Measurements from ENCODE around the gene PPP1R15B. TPM values are rescaled to one million over a fixed set of nuclear protein-coding genes. Genes with fewer than 3 reads are reported as not detected.

PPP1R15B gene
- total and polyA plus RNA-seq, 4 donors, result 6.8 to 59.9 (median 26.5) TPM

DNA sequence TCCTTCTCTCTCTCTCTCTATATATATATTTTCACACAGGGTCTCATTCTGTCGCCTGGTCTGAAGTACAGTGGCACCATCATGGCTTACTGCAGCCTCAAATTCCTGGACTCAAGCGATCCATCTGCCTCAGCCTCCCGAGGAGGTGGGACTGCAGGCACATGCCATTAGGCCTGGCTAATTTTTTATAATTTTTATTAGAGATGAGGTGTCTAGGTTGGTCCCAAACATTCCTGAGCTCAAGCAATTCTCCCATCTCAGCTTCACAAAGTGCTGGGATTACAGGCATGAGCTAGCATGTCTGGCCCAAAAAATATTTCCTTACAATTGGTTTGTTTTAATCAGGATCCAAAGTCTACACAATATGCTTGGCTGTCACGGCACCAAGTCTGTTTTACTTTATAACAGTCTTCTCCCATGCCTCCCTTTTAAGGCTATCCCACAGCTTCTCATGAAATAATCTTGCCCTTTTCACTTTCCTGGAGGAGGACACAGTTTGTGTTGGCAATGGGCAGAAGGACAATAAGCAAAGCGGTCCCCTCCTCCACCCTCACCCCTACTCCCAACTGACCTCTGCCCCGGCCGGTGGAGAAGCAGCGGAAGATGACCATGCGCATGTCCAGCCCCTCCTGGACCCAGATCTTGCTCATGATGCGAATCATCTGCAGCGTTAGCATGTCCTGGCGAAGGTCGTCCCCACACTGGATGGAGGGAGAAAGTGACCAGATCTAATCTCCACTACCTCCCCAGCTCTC is 28.2 kb upstream of the PPP1R15B start:
- intact Hi-C loops (cut with DNase I), result no loop called here
- Histone ChIP-seq H3K36me3 (ENCODE audit: control insufficient read depth in 1 of 2, insufficient read depth in 2 of 2, low read length in 1 of 2) (no peaks in the 10 kb centered on the region), H3K27ac (ENCODE audit: low read depth in 1 of 2, low read length in 2 of 2) (peak overlapping the region; percentile 74 to 90), H3K4me3 (ENCODE audit: low read length in 2 of 2) (no peak overlapping the region), H3K27me3 (ENCODE audit: control insufficient read depth in 1 of 2, insufficient read depth in 2 of 2, low read length in 1 of 2) (no peaks in the 10 kb centered on the region), H3K9me3 (ENCODE audit: control insufficient read depth, low read length) (no peaks in the 10 kb centered on the region), H3K4me1 (ENCODE audit: control insufficient read depth in 1 of 2, insufficient read depth in 2 of 2, low read length in 2 of 2) (peaks cover 0 to 8% of the 10 kb centered on the region in 2 donors)
- DNase-seq, result no peak
- peak; percentile 29 for ATAC-seq (ENCODE audit: low FRiP score)
- 2 to 6% methylated on average over 13 of the region's 13 CpGs for WGBS, 2 donors

- peak; percentile 75 for DNase-seq
- Histone ChIP-seq H3K27ac (ENCODE audit: low read depth in 1 of 2, low read length in 2 of 2) (peak overlapping the region; percentile 74 to 94), H3K27me3 (ENCODE audit: control insufficient read depth in 1 of 2, insufficient read depth in 2 of 2, low read length in 1 of 2) (no peaks in the 10 kb centered on the region), H3K4me1 (ENCODE audit: control insufficient read depth in 1 of 2, insufficient read depth in 2 of 2, low read length in 2 of 2) (peaks cover 0 to 8% of the 10 kb centered on the region in 2 donors), H3K36me3 (ENCODE audit: control insufficient read depth in 1 of 2, insufficient read depth in 2 of 2, low read length in 1 of 2) (peaks cover 0 to 3% of the 10 kb centered on the region in 2 donors), H3K4me3 (ENCODE audit: low read length in 2 of 2) (no peak overlapping the region), H3K9me3 (ENCODE audit: control insufficient read depth, low read length) (no peaks in the 10 kb centered on the region)
- WGBS, 2 donors, result 5 to 11% methylated on average over 7 of the region's 7 CpGs
- intact Hi-C loops (cut with DNase I), result no loop called here
- ATAC-seq (ENCODE audit: low FRiP score), result peak; percentile 75
These were observed 27.0 kb upstream of the PPP1R15B start for GRCh38 chr1:204438628-204439027.

DNA sequence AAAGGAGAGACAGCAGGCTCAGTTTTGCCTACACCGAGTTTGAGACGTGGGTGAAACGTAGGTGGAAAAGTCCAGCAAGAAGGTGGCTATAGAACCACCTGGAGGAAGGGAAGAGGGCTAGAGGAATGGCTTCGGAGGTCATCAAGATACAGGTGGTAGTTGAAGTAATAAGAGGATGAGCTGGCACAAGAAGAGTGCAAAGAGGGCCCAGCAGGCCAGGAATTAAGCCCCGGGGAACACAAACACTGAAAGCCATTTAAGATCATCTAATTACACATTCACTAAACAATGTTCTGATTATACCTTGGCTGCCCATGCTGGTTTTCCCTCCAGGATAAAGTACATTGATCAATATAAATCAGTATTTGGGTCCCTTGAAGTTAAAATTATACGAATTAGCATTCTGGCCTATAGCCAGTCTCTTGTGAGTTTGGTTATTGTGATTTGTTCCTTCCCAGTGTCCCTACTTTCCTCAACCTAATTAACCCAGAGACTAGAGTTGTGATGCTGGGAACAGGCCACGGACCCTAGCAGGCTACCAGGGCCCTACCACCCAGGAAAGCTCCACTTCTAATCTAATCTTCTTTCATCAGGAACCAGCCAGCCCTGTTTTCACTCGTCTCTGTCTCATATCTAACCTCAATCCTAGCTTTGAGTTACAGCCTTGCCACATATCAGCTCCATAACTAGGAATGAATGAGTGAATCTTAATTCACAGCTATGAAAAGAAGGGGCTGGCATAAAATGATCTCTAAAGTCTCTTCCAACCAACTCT is 26.4 kb upstream of the PPP1R15B start:
- Histone ChIP-seq H3K36me3 (ENCODE audit: control insufficient read depth in 1 of 2, insufficient read depth in 2 of 2, low read length in 1 of 2) (peaks cover 0 to 4% of the 10 kb centered on the region in 2 donors), H3K4me1 (ENCODE audit: control insufficient read depth in 1 of 2, insufficient read depth in 2 of 2, low read length in 2 of 2) (peaks cover 0 to 8% of the 10 kb centered on the region in 2 donors), H3K27ac (ENCODE audit: low read depth in 1 of 2, low read length in 2 of 2) (peak overlapping the region; percentile 51 to 71), H3K27me3 (ENCODE audit: control insufficient read depth in 1 of 2, insufficient read depth in 2 of 2, low read length in 1 of 2) (no peaks in the 10 kb centered on the region), H3K4me3 (ENCODE audit: low read length in 2 of 2) (no peak overlapping the region), H3K9me3 (ENCODE audit: control insufficient read depth, low read length) (no peaks in the 10 kb centered on the region)
- ATAC-seq (ENCODE audit: low FRiP score) (no peak), DNase-seq (no peak)
- intact Hi-C loops (cut with DNase I), result no loop called here
- 55 to 58% methylated on average over 8 of the region's 8 CpGs for WGBS, 2 donors

GRCh38 chr1:204435872-204436271 is 24.3 kb upstream of the PPP1R15B start:
- WGBS, 2 donors, result 73 to 79% methylated on average over 3 of the region's 3 CpGs
- Histone ChIP-seq H3K27ac (ENCODE audit: low read depth in 1 of 2, low read length in 2 of 2) (peak overlapping the region in 1 of 2 donors; percentile 45), H3K27me3 (ENCODE audit: control insufficient read depth in 1 of 2, insufficient read depth in 2 of 2, low read length in 1 of 2) (no peaks in the 10 kb centered on the region), H3K9me3 (ENCODE audit: control insufficient read depth, low read length) (no peaks in the 10 kb centered on the region), H3K4me1 (ENCODE audit: control insufficient read depth in 1 of 2, insufficient read depth in 2 of 2, low read length in 2 of 2) (peaks cover 0 to 8% of the 10 kb centered on the region in 2 donors), H3K4me3 (ENCODE audit: low read length in 2 of 2) (no peak overlapping the region), H3K36me3 (ENCODE audit: control insufficient read depth in 1 of 2, insufficient read depth in 2 of 2, low read length in 1 of 2) (peaks cover 4% of the 10 kb centered on the region in 2 donors)
- ATAC-seq (ENCODE audit: low FRiP score) (no peak), DNase-seq (no peak)
- intact Hi-C loops (cut with DNase I), result no loop called here

- WGBS, 2 donors, result 56 to 62% methylated on average over 4 of the region's 4 CpGs
- no peaks in the 10 kb centered on the region for H3K27me3 ChIP-seq (ENCODE audit: control insufficient read depth in 1 of 2, insufficient read depth in 2 of 2, low read length in 1 of 2)
- ATAC-seq (ENCODE audit: low FRiP score) (no peak), DNase-seq (no peak)
- H3K4me1 ChIP-seq (ENCODE audit: control insufficient read depth in 1 of 2, insufficient read depth in 2 of 2, low read length in 2 of 2), result peaks cover 0 to 8% of the 10 kb centered on the region in 2 donors
- no peak overlapping the region for H3K4me3 ChIP-seq (ENCODE audit: low read length in 2 of 2)
- intact Hi-C loops (cut with DNase I), result no loop called here
- H3K27ac ChIP-seq (ENCODE audit: low read depth in 1 of 2, low read length in 2 of 2), result peak overlapping the region in 1 of 2 donors; percentile 63
- no peaks in the 10 kb centered on the region for H3K9me3 ChIP-seq (ENCODE audit: control insufficient read depth, low read length)
- peaks cover 4% of the 10 kb centered on the region in 2 donors for H3K36me3 ChIP-seq (ENCODE audit: control insufficient read depth in 1 of 2, insufficient read depth in 2 of 2, low read length in 1 of 2)
These were observed 23.8 kb upstream of the PPP1R15B start for GRCh38 chr1:204435381-204435831.

GRCh38 chr1:204434116-204434755 is 22.6 kb upstream of the PPP1R15B start:
- no peaks in the 10 kb centered on the region for H3K27me3 ChIP-seq (ENCODE audit: control insufficient read depth in 1 of 2, insufficient read depth in 2 of 2, low read length in 1 of 2)
- no peaks in the 10 kb centered on the region for H3K9me3 ChIP-seq (ENCODE audit: control insufficient read depth, low read length)
- ATAC-seq (ENCODE audit: low FRiP score) (no peak), DNase-seq (peak in 1 of 2 donors; percentile 57)
- H3K4me3 ChIP-seq (ENCODE audit: low read length in 2 of 2), result no peak overlapping the region
- H3K4me1 ChIP-seq (ENCODE audit: control insufficient read depth in 1 of 2, insufficient read depth in 2 of 2, low read length in 2 of 2), result peaks cover 0 to 5% of the 10 kb centered on the region in 2 donors
- intact Hi-C loops (cut with DNase I), result no loop called here
- H3K36me3 ChIP-seq (ENCODE audit: control insufficient read depth in 1 of 2, insufficient read depth in 2 of 2, low read length in 1 of 2), result peaks cover 4% of the 10 kb centered on the region in 2 donors
- peak overlapping the region in 1 of 2 donors; percentile 1 for H3K27ac ChIP-seq (ENCODE audit: low read depth in 1 of 2, low read length in 2 of 2)
- WGBS, 2 donors, result 64 to 68% methylated on average over 9 of the region's 9 CpGs

GRCh38 chr1:204432708-204433107 is 21.1 kb upstream of the PPP1R15B start:
- Histone ChIP-seq H3K36me3 (ENCODE audit: control insufficient read depth in 1 of 2, insufficient read depth in 2 of 2, low read length in 1 of 2) (peaks cover 4% of the 10 kb centered on the region in 2 donors), H3K9me3 (ENCODE audit: control insufficient read depth, low read length) (no peaks in the 10 kb centered on the region), H3K27me3 (ENCODE audit: control insufficient read depth in 1 of 2, insufficient read depth in 2 of 2, low read length in 1 of 2) (no peaks in the 10 kb centered on the region), H3K4me3 (ENCODE audit: low read length in 2 of 2) (no peak overlapping the region), H3K27ac (ENCODE audit: low read depth in 1 of 2, low read length in 2 of 2) (no peak overlapping the region), H3K4me1 (ENCODE audit: control insufficient read depth in 1 of 2, insufficient read depth in 2 of 2, low read length in 2 of 2) (peaks cover 0 to 1% of the 10 kb centered on the region in 2 donors)
- intact Hi-C loops (cut with DNase I), result no loop called here
- WGBS, 2 donors, result 85 to 96% methylated on average over 2 of the region's 2 CpGs
- no peak for ATAC-seq (ENCODE audit: low FRiP score)
- DNase-seq, result no peak

DNA sequence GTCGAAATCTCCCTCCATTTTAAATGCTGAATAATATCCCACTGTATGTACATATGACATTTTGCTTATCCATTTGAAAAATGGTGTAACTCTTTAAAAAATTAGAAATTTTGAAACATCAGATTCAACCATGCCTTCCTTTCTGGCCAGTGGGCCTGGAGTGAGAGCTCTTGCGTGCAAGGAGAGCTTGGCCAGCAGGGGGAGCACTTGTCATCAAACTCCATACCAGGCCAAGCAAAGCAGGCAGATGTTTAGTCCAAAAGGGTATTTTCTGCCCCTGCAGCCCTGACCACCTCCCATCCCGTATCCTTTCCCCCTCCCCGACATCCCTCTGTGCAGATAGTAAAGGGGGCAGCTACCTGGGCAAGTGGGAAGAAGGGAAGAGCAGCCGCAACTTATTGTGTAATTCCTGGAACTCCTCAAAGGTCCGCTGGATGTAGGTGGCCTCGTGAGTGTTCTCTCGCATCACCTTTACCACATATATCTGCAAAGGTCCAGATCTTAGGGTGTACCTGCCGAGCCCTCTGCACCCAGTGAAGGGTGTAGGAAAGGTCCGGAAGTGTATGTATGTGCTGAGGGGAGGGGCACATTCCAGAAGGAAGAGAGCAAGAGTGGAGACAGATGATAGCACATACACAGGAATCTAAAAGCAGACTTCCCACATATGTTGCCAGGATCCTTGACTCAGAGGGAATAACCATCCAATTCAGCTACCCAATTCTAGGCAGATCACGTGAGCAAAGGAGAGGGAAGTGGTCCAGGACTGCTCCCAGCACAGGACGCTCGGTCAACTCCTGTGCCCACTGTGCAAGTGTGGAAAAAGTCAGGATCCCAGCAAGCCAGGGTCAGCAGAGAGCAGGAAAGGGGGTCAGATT is 19.9 kb upstream of the PPP1R15B start:
- intact Hi-C loops (cut with DNase I), result loop anchor here (1.0 to 2.0 kb wide), 2 partner anchors 71 to 72 kb away; no protein-coding TSS in a partner anchor
- no peaks in the 10 kb centered on the region for H3K27me3 ChIP-seq (ENCODE audit: control insufficient read depth in 1 of 2, insufficient read depth in 2 of 2, low read length in 1 of 2)
- H3K36me3 ChIP-seq (ENCODE audit: control insufficient read depth in 1 of 2, insufficient read depth in 2 of 2, low read length in 1 of 2), result peaks cover 4% of the 10 kb centered on the region in 2 donors
- peak; percentile 86 for ATAC-seq (ENCODE audit: low FRiP score)
- H3K9me3 ChIP-seq (ENCODE audit: control insufficient read depth, low read length), result no peaks in the 10 kb centered on the region
- 16 to 20% methylated on average over 13 of the region's 13 CpGs for WGBS, 2 donors
- DNase-seq, result peak; percentile 89 to 93
- H3K4me1 ChIP-seq (ENCODE audit: control insufficient read depth in 1 of 2, insufficient read depth in 2 of 2, low read length in 2 of 2), result no peaks in the 10 kb centered on the region
- H3K4me3 ChIP-seq (ENCODE audit: low read length in 2 of 2), result no peak overlapping the region
- H3K27ac ChIP-seq (ENCODE audit: low read depth in 1 of 2, low read length in 2 of 2), result peak overlapping the region in 1 of 2 donors; percentile 9

Measured in aorta (tissue), 5 donors.